GM18507 (cell line): Measurements from ENCODE around the gene KRT14.
"Not testable (repeated sequence)": the region's sequence is repeated elsewhere in the genome, so short reads cannot be mapped to it uniquely, and the experiment has no call there.

Source experiments
- DNase-seq: peaks from one replicate; pipeline ENCODE4 v3.0.0; 2011; ENCODE audit warnings: low read depth; ENCODE audit not compliant: insufficient read length; ENCODE audit errors: extremely low spot score
- FAIRE-seq: peaks from 2 replicates; lab custom pipeline; 2011; peaks lifted over from hg19 to GRCh38; lab: Jason Lieb, UNC

Gene KRT14

GRCh38 chr17:41624208-41625101, 37.8 kb upstream of the KRT14 start, which contains the start of gene KRT17:
Gene KRT17, minus strand, starts transcription at chr17:41624575. Its CDS starts 66 bp downstream, at chr17:41624509.
- DNase-seq (no peak), FAIRE-seq (no peak)

- not testable (repeated sequence) for FAIRE-seq, DNase-seq
Measured at GRCh38 chr17:41623184-41623861, 36.6 kb upstream of the KRT14 start.

- not testable (repeated sequence) for FAIRE-seq
Measured at GRCh38 chr17:41622340-41623183, 35.9 kb upstream of the KRT14 start.

GRCh38 chr17:41621916-41622315, 35.2 kb upstream of the KRT14 start:
- no peak for DNase-seq
- FAIRE-seq: no peak

More at GRCh38 chr17:41622340-41623183, 35.9 kb upstream of the KRT14 start:
- not testable (repeated sequence) for DNase-seq

GRCh38 chr17:41621435-41621817, 34.7 kb upstream of the KRT14 start:
- not testable (repeated sequence) for DNase-seq, FAIRE-seq

GRCh38 chr17:41620583-41621434, 34.1 kb upstream of the KRT14 start:
- no peak for FAIRE-seq
- no peak for DNase-seq

- not testable (repeated sequence) for FAIRE-seq
Measured at GRCh38 chr17:41619927-41620582, 33.4 kb upstream of the KRT14 start.

GRCh38 chr17:41619036-41619926, 32.6 kb upstream of the KRT14 start:
- DNase-seq: no peak
- FAIRE-seq: no peak

More at GRCh38 chr17:41619927-41620582, 33.4 kb upstream of the KRT14 start:
- not testable (repeated sequence) for DNase-seq

GRCh38 chr17:41618341-41619035, 31.8 kb upstream of the KRT14 start:
- FAIRE-seq (no peak), DNase-seq (no peak)

GRCh38 chr17:41617698-41618097, 31.0 kb upstream of the KRT14 start:
- no peak for FAIRE-seq
- DNase-seq: no peak

- DNase-seq: no peak
- no peak for FAIRE-seq
Measured at GRCh38 chr17:41617136-41617535, 30.4 kb upstream of the KRT14 start.

- FAIRE-seq, DNase-seq: not testable (repeated sequence)
Measured at GRCh38 chr17:41616486-41616885, 29.8 kb upstream of the KRT14 start.

- no peak for DNase-seq
- FAIRE-seq: no peak
Measured at GRCh38 chr17:41615454-41615853, 28.8 kb upstream of the KRT14 start.

GRCh38 chr17:41614767-41615166, 28.1 kb upstream of the KRT14 start:
- not testable (repeated sequence) for FAIRE-seq, DNase-seq

- DNase-seq (no peak), FAIRE-seq (no peak)
Measured at GRCh38 chr17:41614098-41614497, 27.4 kb upstream of the KRT14 start.

- FAIRE-seq (no peak), DNase-seq (no peak)
Measured at GRCh38 chr17:41613277-41614082, 26.8 kb upstream of the KRT14 start.
